A549 (cell line): Measurements from ENCODE around the gene MRPS35.

Experiments
- CBX8 ChIP-seq: fragments of 200-600 bp; sonication (generic); IDR thresholded peaks from 2 replicates; pipeline ENCODE4 v1.6.1; 2016
- HOXA7 ChIP-seq: fragments of 250-450 bp; sonication (Bioruptor Pico); IDR thresholded peaks from 2 replicates; pipeline ENCODE4 v1.5.0; 2020; ENCODE audit warnings: mild to moderate bottlenecking, moderate library complexity
- KDM5A ChIP-seq: fragments of 200-600 bp; sonication (generic); IDR thresholded peaks from 2 replicates; pipeline ENCODE4 v1.6.1; 2016; ENCODE audit warnings: antibody characterized with exemption, mild to moderate bottlenecking
- ZSCAN20 ChIP-seq: fragments of 250-450 bp; sonication (Bioruptor Pico); IDR thresholded peaks from 2 replicates; pipeline ENCODE4 v1.8.0; 2022; ENCODE audit warnings: mild to moderate bottlenecking, moderate library complexity
- TF ChIP-seq, protein P1 (sequence below): fragments of >200 bp; sonication (Bioruptor Twin); formaldehyde crosslinking; IDR thresholded peaks from 3 replicates; pipeline ENCODE4 v1.5.1; 2016
- TF ChIP-seq, protein P2 (sequence below): IDR thresholded peaks from 2 replicates; pipeline ENCODE4 v1.6.1; 2012

DNA sequence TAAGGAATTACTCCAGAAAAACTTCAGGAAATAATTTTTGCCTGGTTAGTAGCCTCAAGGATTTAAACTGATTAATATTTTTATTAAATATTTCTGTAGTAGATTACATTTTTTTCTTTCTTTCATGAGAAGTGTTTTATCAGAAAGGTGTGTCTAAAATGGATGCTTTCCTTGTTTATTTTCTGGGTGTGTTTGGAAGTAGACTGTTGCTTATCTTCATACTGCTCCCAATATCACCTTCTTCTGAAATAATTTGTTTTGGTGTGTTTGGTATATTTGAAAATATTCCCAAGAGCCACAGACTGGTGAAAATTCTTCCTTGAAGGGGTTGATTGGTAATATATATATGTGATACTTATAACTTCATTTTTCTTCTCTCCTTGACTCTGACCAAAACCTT lies 24.5 kb upstream of the MRPS35 start:
- TF ChIP-seq CBX8 (no peak), KDM5A (no peak), HOXA7 (no peak), ZSCAN20 (CRISPR knock-in tag) (no peak)
- TF ChIP-seq, protein P1, sequence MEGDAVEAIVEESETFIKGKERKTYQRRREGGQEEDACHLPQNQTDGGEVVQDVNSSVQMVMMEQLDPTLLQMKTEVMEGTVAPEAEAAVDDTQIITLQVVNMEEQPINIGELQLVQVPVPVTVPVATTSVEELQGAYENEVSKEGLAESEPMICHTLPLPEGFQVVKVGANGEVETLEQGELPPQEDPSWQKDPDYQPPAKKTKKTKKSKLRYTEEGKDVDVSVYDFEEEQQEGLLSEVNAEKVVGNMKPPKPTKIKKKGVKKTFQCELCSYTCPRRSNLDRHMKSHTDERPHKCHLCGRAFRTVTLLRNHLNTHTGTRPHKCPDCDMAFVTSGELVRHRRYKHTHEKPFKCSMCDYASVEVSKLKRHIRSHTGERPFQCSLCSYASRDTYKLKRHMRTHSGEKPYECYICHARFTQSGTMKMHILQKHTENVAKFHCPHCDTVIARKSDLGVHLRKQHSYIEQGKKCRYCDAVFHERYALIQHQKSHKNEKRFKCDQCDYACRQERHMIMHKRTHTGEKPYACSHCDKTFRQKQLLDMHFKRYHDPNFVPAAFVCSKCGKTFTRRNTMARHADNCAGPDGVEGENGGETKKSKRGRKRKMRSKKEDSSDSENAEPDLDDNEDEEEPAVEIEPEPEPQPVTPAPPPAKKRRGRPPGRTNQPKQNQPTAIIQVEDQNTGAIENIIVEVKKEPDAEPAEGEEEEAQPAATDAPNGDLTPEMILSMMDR: no peak
- TF ChIP-seq, protein P2, sequence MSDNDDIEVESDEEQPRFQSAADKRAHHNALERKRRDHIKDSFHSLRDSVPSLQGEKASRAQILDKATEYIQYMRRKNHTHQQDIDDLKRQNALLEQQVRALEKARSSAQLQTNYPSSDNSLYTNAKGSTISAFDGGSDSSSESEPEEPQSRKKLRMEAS: no peak
